Colonic mucosa (tissue), 4 donors: ENCODE data around the gene SLC18A3. TPM values are rescaled to one million over a fixed set of nuclear protein-coding genes. Genes with fewer than 3 reads are reported as not detected.

Source experiments
- DNase-seq: peaks from one replicate; pipeline ENCODE4 v3.0.0-alpha.2; 2020
- H3K27ac ChIP-seq: fragments of 200-600 bp; one replicate; pipeline ENCODE4 v1.8.0; 2021
- H3K27me3 ChIP-seq: fragments of 200-600 bp; one replicate; pipeline ENCODE4 v1.8.0; 2021
- H3K36me3 ChIP-seq: fragments of 200-600 bp; one replicate; pipeline ENCODE4 v1.8.0; 2021
- H3K4me1 ChIP-seq: fragments of 200-600 bp; one replicate; pipeline ENCODE4 v1.8.0; 2021; ENCODE audit warnings: mild to moderate bottlenecking
- H3K4me3 ChIP-seq: fragments of 200-600 bp; one replicate; pipeline ENCODE4 v1.8.0; 2021
- H3K9ac ChIP-seq, 2 donors: one replicate each; pipeline ENCODE4 v1.7.0; 2013; ENCODE audit warnings: control low read depth in 2 of 2, low read depth in 2 of 2, low read length in 2 of 2
- H3K9me3 ChIP-seq: fragments of 200-600 bp; one replicate; pipeline ENCODE4 v1.8.0; 2021
- intact Hi-C: fragments of 100-400 bp; cut with DNase I; formaldehyde crosslinking; loops from one replicate; pipeline ENCODE4 v1.14.1; 2022
- total RNA-seq, 2 donors: library from RNA; stranded (reverse); fragmentation: NEBNext Ultra II Directional in 1 of 2; extraction: Animal tissue kit (Norgen Biotek cat#: 25700) in 1 of 2; gene quantifications; one replicate each; pipeline ENCODE4 v1.2.1, GENCODE V29; 2021
- TF ChIP-seq, protein P1 (sequence below): fragments of 200-600 bp; IDR thresholded peaks from one replicate; pipeline ENCODE4 v1.8.0; 2022; ENCODE audit warnings: antibody characterized with exemption, mild to moderate bottlenecking
- donor health status: healthy.
- donor health status: DM: no; HTN: no; CAD: no.
- donor health status: DM: no; HTN: no; CAD: no.

SLC18A3 gene
- total RNA-seq, 2 donors from 2014 or later, result 0.42 TPM; not detected in 1

DNA sequence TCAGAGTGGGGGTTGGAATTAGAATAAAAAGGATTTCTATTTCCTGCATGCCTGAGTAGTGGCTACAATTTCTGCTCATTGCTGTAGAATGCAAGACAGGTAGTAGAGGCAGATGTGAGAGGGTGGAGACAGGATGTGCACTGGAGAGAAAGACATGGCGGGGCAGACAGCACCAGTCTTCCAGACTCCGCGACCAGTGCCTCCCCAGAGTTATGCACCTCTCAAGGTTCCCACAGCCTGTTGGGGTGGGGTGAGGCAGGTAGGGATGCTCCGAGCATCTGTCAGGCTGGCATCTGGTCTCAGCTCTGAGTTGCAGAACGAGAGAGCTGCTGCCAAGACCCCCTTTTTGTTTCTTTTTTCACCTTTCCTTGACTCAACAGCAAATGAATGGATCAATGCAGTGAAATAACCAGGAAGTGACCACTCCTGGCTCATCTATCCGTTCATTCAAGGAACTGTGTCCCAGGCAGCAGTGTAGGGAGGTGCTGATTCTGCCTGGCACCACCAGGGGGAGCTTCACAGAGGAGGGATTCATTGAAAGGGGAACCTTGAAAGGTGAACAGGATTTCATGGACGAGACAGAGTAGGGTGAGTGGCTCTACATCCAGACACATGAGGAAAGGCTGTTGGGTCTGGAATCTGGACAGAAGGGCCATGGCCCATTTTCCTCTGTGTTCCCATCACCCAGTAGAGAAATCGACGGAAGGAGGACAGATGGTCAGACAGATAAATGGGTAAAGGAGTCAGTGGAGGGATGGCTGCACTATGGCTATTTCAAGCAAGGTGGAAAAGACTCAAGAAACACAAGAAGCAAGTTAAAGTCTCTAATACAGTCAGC, 17.2 kb upstream of the SLC18A3 start:
- H3K27ac ChIP-seq, result no peak overlapping the region
- intact Hi-C loops, result loop anchor here (5.0 kb wide), 1 partner anchor 629 kb away; no protein-coding TSS in a partner anchor

DNA sequence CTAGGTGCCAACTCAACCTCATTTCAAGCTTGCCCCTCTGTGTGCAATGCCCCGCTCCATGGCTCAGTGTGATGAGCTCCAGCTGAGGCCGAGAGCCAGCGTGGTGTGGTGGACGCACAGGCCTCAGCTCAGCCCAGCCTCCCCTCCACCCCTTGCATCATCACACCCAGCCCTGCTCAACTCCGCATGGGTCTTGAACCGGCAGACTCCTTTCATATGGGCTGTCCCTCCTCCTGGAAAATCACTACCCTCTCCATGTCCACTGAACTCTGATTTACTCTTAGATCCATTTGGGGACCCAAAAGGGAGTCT, 16.6 kb upstream of the SLC18A3 start:
- Histone ChIP-seq H3K27ac (no peak overlapping the region), H3K9me3 (no peaks in the 10 kb centered on the region), H3K27me3 (no peaks in the 10 kb centered on the region), H3K9ac (no peak overlapping the region), H3K36me3 (no peaks in the 10 kb centered on the region), H3K4me3 (no peak overlapping the region), H3K4me1 (no peaks in the 10 kb centered on the region)
- TF ChIP-seq, protein P1, sequence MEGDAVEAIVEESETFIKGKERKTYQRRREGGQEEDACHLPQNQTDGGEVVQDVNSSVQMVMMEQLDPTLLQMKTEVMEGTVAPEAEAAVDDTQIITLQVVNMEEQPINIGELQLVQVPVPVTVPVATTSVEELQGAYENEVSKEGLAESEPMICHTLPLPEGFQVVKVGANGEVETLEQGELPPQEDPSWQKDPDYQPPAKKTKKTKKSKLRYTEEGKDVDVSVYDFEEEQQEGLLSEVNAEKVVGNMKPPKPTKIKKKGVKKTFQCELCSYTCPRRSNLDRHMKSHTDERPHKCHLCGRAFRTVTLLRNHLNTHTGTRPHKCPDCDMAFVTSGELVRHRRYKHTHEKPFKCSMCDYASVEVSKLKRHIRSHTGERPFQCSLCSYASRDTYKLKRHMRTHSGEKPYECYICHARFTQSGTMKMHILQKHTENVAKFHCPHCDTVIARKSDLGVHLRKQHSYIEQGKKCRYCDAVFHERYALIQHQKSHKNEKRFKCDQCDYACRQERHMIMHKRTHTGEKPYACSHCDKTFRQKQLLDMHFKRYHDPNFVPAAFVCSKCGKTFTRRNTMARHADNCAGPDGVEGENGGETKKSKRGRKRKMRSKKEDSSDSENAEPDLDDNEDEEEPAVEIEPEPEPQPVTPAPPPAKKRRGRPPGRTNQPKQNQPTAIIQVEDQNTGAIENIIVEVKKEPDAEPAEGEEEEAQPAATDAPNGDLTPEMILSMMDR, result no peak
- DNase-seq, result no peak
- intact Hi-C loops, result loop anchor here (5.0 kb wide), 1 partner anchor 629 kb away; no protein-coding TSS in a partner anchor

More for the DNA sequence above, 17.2 kb upstream of the SLC18A3 start:
- DNase-seq, result peak; percentile 65
- H3K9me3 ChIP-seq, result no peaks in the 10 kb centered on the region
- H3K4me1 ChIP-seq, result no peaks in the 10 kb centered on the region
- H3K36me3 ChIP-seq, result no peaks in the 10 kb centered on the region
- TF ChIP-seq, protein P1, result peak; percentile 93
- H3K4me3 ChIP-seq, result no peak overlapping the region
- no peak overlapping the region for H3K9ac ChIP-seq
- no peaks in the 10 kb centered on the region for H3K27me3 ChIP-seq

DNA sequence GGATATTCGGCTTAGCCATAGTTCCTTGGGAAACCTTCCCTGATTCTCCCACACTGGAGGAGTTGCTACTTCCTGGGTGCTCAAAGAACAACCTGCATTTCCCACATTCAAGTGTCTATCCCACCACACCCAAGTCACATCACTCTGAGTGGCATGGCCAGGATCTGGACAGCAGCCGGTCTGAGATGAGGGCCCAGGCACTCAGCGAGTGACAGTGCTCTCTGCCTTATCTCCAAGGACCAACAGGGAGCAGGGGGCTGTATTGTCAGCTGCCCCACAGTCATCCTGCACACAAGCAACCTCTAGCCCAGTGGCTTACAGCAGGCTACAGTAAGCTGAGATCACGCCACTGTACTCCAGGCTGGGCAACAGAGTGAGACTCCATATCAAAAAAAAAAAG, 16.1 kb upstream of the SLC18A3 start:
- H3K9ac ChIP-seq, result no peak overlapping the region
- H3K36me3 ChIP-seq, result no peaks in the 10 kb centered on the region
- intact Hi-C loops, result loop anchor here (5.0 kb wide), 1 partner anchor 628 kb away; no protein-coding TSS in a partner anchor
- H3K4me3 ChIP-seq, result no peak overlapping the region
- no peaks in the 10 kb centered on the region for H3K9me3 ChIP-seq
- no peaks in the 10 kb centered on the region for H3K27me3 ChIP-seq
- H3K4me1 ChIP-seq, result no peaks in the 10 kb centered on the region
- no peak overlapping the region for H3K27ac ChIP-seq
- TF ChIP-seq, protein P1, result no peak
- no peak for DNase-seq

DNA sequence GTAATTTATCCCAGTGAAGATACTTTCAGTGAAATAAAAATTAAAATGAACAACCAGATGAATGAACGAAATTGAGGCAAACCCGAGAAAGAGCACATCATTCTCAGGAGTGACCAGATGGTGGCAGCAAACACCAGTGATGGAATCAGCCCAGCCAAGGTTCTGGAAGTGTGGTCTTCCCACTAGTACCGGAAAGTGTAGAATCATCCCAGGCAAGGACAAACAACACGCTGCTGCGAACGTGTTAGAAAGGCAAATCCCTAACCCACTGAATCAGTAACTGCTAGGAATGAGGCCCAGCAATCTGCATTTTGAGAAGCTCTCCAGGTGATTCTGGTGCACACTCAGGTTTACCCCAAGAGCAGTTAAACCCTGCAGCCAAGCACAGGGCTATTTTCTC, 15.5 kb upstream of the SLC18A3 start:
- intact Hi-C loops, result loop anchor here (5.0 kb wide), 1 partner anchor 628 kb away; no protein-coding TSS in a partner anchor
- Histone ChIP-seq H3K4me1 (no peaks in the 10 kb centered on the region), H3K36me3 (no peaks in the 10 kb centered on the region), H3K9me3 (no peaks in the 10 kb centered on the region), H3K9ac (no peak overlapping the region), H3K27ac (no peak overlapping the region), H3K4me3 (no peak overlapping the region), H3K27me3 (no peaks in the 10 kb centered on the region)
- peak; percentile 39 for DNase-seq
- TF ChIP-seq, protein P1, result peak; percentile 67

DNA sequence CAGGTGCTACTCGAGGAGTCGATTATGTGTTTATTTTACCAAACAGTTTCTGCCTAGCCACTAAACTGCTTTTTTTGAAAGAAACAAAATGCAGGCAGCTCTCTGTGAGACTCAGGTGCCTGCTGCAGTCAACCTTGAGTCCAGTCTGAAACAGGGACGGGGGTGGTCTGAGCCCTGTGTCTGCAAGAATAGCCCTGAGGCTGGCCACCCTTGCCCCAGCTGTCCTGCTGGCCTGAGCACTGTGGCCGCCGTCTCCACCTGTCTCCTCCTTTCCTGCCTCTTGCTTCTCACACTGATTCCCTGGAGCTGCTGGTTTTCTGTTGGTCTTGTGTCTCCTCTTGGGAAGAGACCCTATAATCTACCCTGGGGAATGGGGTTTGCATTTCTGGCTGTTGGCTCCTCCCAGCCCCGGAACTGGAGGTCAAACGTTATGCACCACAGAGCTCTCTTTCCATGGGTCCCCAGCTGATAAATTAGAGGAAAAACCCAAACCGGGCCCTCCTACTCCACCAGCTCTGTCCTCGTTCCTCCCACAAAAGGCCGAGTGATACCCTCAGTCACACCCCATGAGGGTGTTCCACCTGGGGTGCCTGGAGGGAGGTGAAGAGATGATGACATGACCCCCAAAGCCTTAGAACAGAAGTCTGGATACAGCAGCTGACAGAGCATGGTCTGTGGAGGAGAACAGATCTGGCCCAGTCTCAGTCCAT, 15.0 kb upstream of the SLC18A3 start:
- Histone ChIP-seq H3K4me1 (no peaks in the 10 kb centered on the region), H3K4me3 (no peak overlapping the region), H3K27me3 (no peaks in the 10 kb centered on the region), H3K36me3 (no peaks in the 10 kb centered on the region), H3K9me3 (no peaks in the 10 kb centered on the region), H3K27ac (no peak overlapping the region), H3K9ac (no peak overlapping the region)
- TF ChIP-seq, protein P1, result no peak
- intact Hi-C loops, result no loop called here
- peak; percentile 10 for DNase-seq
